H9 (cell line): ENCODE data around the gene XIRP2. TPM values are rescaled to one million over a fixed set of nuclear protein-coding genes. Genes with fewer than 3 reads are reported as not detected.

Experiments used
- DNase-seq: peaks from one replicate; pipeline ENCODE4 v3.0.0-alpha.2; 2017
- H2AFZ ChIP-seq: one replicate; pipeline ENCODE4 v1.6.1; 2013; ENCODE audit warnings: mild to moderate bottlenecking, low read length, control low read depth, moderate library complexity
- H2AK5ac ChIP-seq: 2 replicates; pipeline ENCODE4 v1.6.1; 2013; ENCODE audit warnings: low read length, control low read depth, mixed read lengths; ENCODE audit not compliant: insufficient read length
- H2BK120ac ChIP-seq: one replicate; pipeline ENCODE4 v1.6.1; 2013; ENCODE audit warnings: low read depth, mild to moderate bottlenecking, low read length, control low read depth, inconsistent platforms; ENCODE audit not compliant: poor library complexity, severe bottlenecking
- H2BK12ac ChIP-seq: 2 replicates; pipeline ENCODE4 v1.6.1; 2013; ENCODE audit warnings: low read length, control low read depth, mixed read lengths, low read depth; ENCODE audit not compliant: insufficient read length
- H2BK15ac ChIP-seq: 2 replicates; pipeline ENCODE4 v1.6.1; 2013; ENCODE audit warnings: low read depth, low read length, control low read depth
- H2BK20ac ChIP-seq: one replicate; pipeline ENCODE4 v1.6.1; 2013; ENCODE audit warnings: low read depth, mild to moderate bottlenecking, low read length, control low read depth, inconsistent platforms; ENCODE audit not compliant: poor library complexity, severe bottlenecking
- H2BK5ac ChIP-seq: 2 replicates; pipeline ENCODE4 v1.6.1; 2013; ENCODE audit warnings: low read length, control low read depth, mixed read lengths; ENCODE audit not compliant: insufficient read length
- H3K14ac ChIP-seq: 2 replicates; pipeline ENCODE4 v1.6.1; 2013; ENCODE audit warnings: low read length, control low read depth; ENCODE audit not compliant: insufficient read depth
- H3K18ac ChIP-seq: 2 replicates; pipeline ENCODE4 v1.6.1; 2013; ENCODE audit warnings: low read depth, mild to moderate bottlenecking, mixed read lengths, low read length, control low read depth; ENCODE audit not compliant: insufficient read length
- H3K23ac ChIP-seq: 2 replicates; pipeline ENCODE4 v1.6.1; 2013; ENCODE audit warnings: low read length, control low read depth, mixed read lengths, low read depth; ENCODE audit not compliant: insufficient read length
- H3K23me2 ChIP-seq: 2 replicates; pipeline ENCODE4 v1.6.1; 2013; ENCODE audit warnings: low read depth, mild to moderate bottlenecking, mixed read lengths, low read length, control low read depth; ENCODE audit not compliant: insufficient read length, poor library complexity, severe bottlenecking
- H3K27ac ChIP-seq: 2 replicates; pipeline ENCODE4 v1.5.1; 2013; ENCODE audit warnings: low read length, control low read depth, mixed read lengths, low read depth; ENCODE audit not compliant: insufficient read length
- H3K27me3 ChIP-seq: 2 replicates; pipeline ENCODE4 v1.6.1; 2013; ENCODE audit warnings: low read length, control low read depth, inconsistent platforms; ENCODE audit not compliant: insufficient read depth
- H3K4ac ChIP-seq: 2 replicates; pipeline ENCODE4 v1.6.1; 2013; ENCODE audit warnings: low read depth, mild to moderate bottlenecking, control low read depth, inconsistent platforms, low read length, moderate library complexity
- H3K4me1 ChIP-seq: 2 replicates; pipeline ENCODE4 v1.6.1; 2013; ENCODE audit warnings: low read length, control low read depth, inconsistent platforms; ENCODE audit not compliant: insufficient read depth
- H3K4me2 ChIP-seq: 2 replicates; pipeline ENCODE4 v1.6.1; 2013; ENCODE audit warnings: low read length, control low read depth, mixed read lengths; ENCODE audit not compliant: insufficient read length, insufficient read depth
- H3K56ac ChIP-seq: 2 replicates; pipeline ENCODE4 v1.6.1; 2013; ENCODE audit warnings: low read depth, mild to moderate bottlenecking, mixed read lengths, low read length, control low read depth; ENCODE audit not compliant: insufficient read length
- H3K79me1 ChIP-seq: 2 replicates; pipeline ENCODE4 v1.6.1; 2013; ENCODE audit warnings: low read depth, mild to moderate bottlenecking, moderate library complexity, low read length, control low read depth, inconsistent platforms; ENCODE audit not compliant: insufficient read depth, poor library complexity, severe bottlenecking
- H3K79me2 ChIP-seq: 2 replicates; pipeline ENCODE4 v1.6.1; 2013; ENCODE audit warnings: low read length, control low read depth, inconsistent platforms; ENCODE audit not compliant: insufficient read depth
- H3K9ac ChIP-seq: 2 replicates; pipeline ENCODE4 v1.6.1; 2013; ENCODE audit warnings: low read length, control low read depth, mixed read lengths; ENCODE audit not compliant: insufficient read length; ENCODE audit errors: extremely low read depth
- H3K9me3 ChIP-seq: one replicate; pipeline ENCODE4 v1.6.1; 2013; ENCODE audit warnings: low read depth, low read length, inconsistent platforms; ENCODE audit not compliant: control insufficient read depth
- H3T11ph ChIP-seq: one replicate; pipeline ENCODE4 v1.6.1; 2013; ENCODE audit warnings: mild to moderate bottlenecking, low read length, control low read depth, inconsistent platforms
- H4K20me1 ChIP-seq: one replicate; pipeline ENCODE4 v1.6.1; 2013; ENCODE audit not compliant: control insufficient read depth, insufficient read length, insufficient read depth
- H4K5ac ChIP-seq: 2 replicates; pipeline ENCODE4 v1.6.1; 2013; ENCODE audit warnings: low read depth, mild to moderate bottlenecking, mixed read lengths, low read length, control low read depth; ENCODE audit not compliant: insufficient read length
- H4K8ac ChIP-seq: replicated peaks from 2 replicates; pipeline ENCODE4 v1.6.1; 2013; ENCODE audit warnings: low read length, control low read depth, mixed read lengths, low read depth; ENCODE audit not compliant: insufficient read length
- H4K91ac ChIP-seq: 2 replicates; pipeline ENCODE4 v1.6.1; 2013; ENCODE audit warnings: low read depth, mild to moderate bottlenecking, moderate library complexity, mixed read lengths, low read length, control low read depth; ENCODE audit not compliant: insufficient read length
- H3K27ac Mint-ChIP-seq, 3 experiments: 2 replicates in 2 of 3; 3 replicates in 1 of 3; pipeline ENCODE4 v1.8.0; 2020 to 2021; ENCODE audit warnings: mixed read lengths in 3 of 3, mild to moderate bottlenecking in 1 of 3, moderate library complexity in 1 of 3
- H3K27me3 Mint-ChIP-seq: 2 replicates; pipeline ENCODE4 v1.8.0; 2021; ENCODE audit warnings: low read depth, mild to moderate bottlenecking, moderate library complexity, mixed read lengths
- H3K36me3 Mint-ChIP-seq, 3 experiments: 2 replicates in 2 of 3; 3 replicates in 1 of 3; pipeline ENCODE4 v1.8.0; 2020 to 2021; ENCODE audit warnings: low read depth in 3 of 3, mixed read lengths in 3 of 3; ENCODE audit not compliant: insufficient read depth in 1 of 3
- H3K4me1 Mint-ChIP-seq, 2 experiments: 2 replicates each; pipeline ENCODE4 v1.8.0; 2020; ENCODE audit warnings: mixed read lengths in 2 of 2
- H3K4me3 Mint-ChIP-seq, 2 experiments: 2 replicates in 1 of 2; 3 replicates in 1 of 2; pipeline ENCODE4 v1.8.0; 2020 to 2021; ENCODE audit warnings: mild to moderate bottlenecking in 2 of 2, mixed read lengths in 2 of 2, moderate library complexity in 1 of 2
- H3K9me3 Mint-ChIP-seq, 2 experiments: 2 replicates in 1 of 2; 3 replicates in 1 of 2; pipeline ENCODE4 v1.8.0; 2020; ENCODE audit warnings: mild to moderate bottlenecking in 2 of 2, mixed read lengths in 2 of 2, moderate library complexity in 1 of 2
- WGBS: extraction: QIAGEN DNeasy Blood & Tissue Kit; methylation state at CpG from one replicate; pipeline ENCODE4 v1.1.7; 2013; ENCODE audit warnings: missing lambda C conversion rate, low lambda C conversion rate, mixed read lengths; ENCODE audit not compliant: insufficient read length; ENCODE audit errors: extremely low coverage; 5-methylcytosine and 5-hydroxymethylcytosine counted together
- total RNA-seq: library from RNA; stranded (reverse); gene quantifications from 2 replicates; pipeline ENCODE4 v1.2.1, GENCODE V29; 2021
- TF ChIP-seq, protein P1 (sequence below): fragments of 200-600 bp; sonication (generic); conservative IDR thresholded peaks from 3 replicates; pipeline ENCODE4 v1.8.0; 2021; ENCODE audit warnings: antibody characterized with exemption, mild to moderate bottlenecking

The XIRP2 gene
- total RNA-seq, 1 experiment from 2014 or later, result 0.07 TPM

GRCh38 chr2:167157523-167157922 is 269.2 kb downstream of the XIRP2 start:
- H3K27ac Mint-ChIP-seq, result no peak overlapping the region
- peaks cover 16 to 20% of the 10 kb centered on the region in 2 experiments for H3K9me3 Mint-ChIP-seq
- no peak overlapping the region for H3K4me2 ChIP-seq
- H3K79me1 ChIP-seq, result no peaks in the 10 kb centered on the region
- H4K8ac ChIP-seq, result no peak overlapping the region
- DNase-seq, result no peak
- no peak overlapping the region for H3K27ac ChIP-seq
- no peak overlapping the region for H3K14ac ChIP-seq
- no CpG with 5 or more reads among the region's 1 CpG for WGBS
- no peak overlapping the region for H2BK15ac ChIP-seq
- no peak overlapping the region for H2BK20ac ChIP-seq
- H3K4ac ChIP-seq, result no peak overlapping the region
- H3K27me3 ChIP-seq, result no peaks in the 10 kb centered on the region
- no peak overlapping the region for H4K5ac ChIP-seq
- H2AFZ ChIP-seq, result no peak overlapping the region
- no peak overlapping the region for H3K23ac ChIP-seq
- no peak overlapping the region for H3K4me3 Mint-ChIP-seq
- no peak overlapping the region for H3K18ac ChIP-seq
- no peaks in the 10 kb centered on the region for H3K9me3 ChIP-seq
- H4K91ac ChIP-seq, result no peak overlapping the region
- H3K4me1 Mint-ChIP-seq, result no peaks in the 10 kb centered on the region
- no peak overlapping the region for H3T11ph ChIP-seq
- no peaks in the 10 kb centered on the region for H3K27me3 Mint-ChIP-seq
- no peaks in the 10 kb centered on the region for H4K20me1 ChIP-seq
- H2AK5ac ChIP-seq, result no peak overlapping the region
- H3K23me2 ChIP-seq, result no peaks in the 10 kb centered on the region
- H2BK5ac ChIP-seq, result no peak overlapping the region
- H3K4me1 ChIP-seq, result no peaks in the 10 kb centered on the region
- H2BK120ac ChIP-seq, result no peak overlapping the region
- H2BK12ac ChIP-seq, result no peak overlapping the region
- TF ChIP-seq, protein P1, sequence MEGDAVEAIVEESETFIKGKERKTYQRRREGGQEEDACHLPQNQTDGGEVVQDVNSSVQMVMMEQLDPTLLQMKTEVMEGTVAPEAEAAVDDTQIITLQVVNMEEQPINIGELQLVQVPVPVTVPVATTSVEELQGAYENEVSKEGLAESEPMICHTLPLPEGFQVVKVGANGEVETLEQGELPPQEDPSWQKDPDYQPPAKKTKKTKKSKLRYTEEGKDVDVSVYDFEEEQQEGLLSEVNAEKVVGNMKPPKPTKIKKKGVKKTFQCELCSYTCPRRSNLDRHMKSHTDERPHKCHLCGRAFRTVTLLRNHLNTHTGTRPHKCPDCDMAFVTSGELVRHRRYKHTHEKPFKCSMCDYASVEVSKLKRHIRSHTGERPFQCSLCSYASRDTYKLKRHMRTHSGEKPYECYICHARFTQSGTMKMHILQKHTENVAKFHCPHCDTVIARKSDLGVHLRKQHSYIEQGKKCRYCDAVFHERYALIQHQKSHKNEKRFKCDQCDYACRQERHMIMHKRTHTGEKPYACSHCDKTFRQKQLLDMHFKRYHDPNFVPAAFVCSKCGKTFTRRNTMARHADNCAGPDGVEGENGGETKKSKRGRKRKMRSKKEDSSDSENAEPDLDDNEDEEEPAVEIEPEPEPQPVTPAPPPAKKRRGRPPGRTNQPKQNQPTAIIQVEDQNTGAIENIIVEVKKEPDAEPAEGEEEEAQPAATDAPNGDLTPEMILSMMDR, result no peak
- no peak overlapping the region for H3K9ac ChIP-seq
- no peaks in the 10 kb centered on the region for H3K79me2 ChIP-seq
- peaks cover 14 to 18% (median 16%) of the 10 kb centered on the region in 3 experiments for H3K36me3 Mint-ChIP-seq
- no peak overlapping the region for H3K56ac ChIP-seq
